K562 (cell line): ENCODE results near the gene PGS1. TPM values are rescaled to one million over a fixed set of nuclear protein-coding genes. Genes with fewer than 3 reads are reported as not detected.

ENCODE experiments used
- ATAC-seq: fragments of 200-7000 bp; cut with Tn5 transposase; 3 replicates; pipeline ENCODE4 v1.9.1; 2020; ENCODE audit warnings: moderate library complexity
- BruUV-seq: library from RNA; stranded (reverse); fragments of 400-500 nt; replicated peaks from 2 replicates; lab custom pipeline; 2021; lab: Mats Ljungman, UMichigan
- CTCF ChIA-PET: fragments of 300-600 bp; formaldehyde crosslinking; extraction: SDS; loops from one replicate; lab custom pipeline; 2021; ENCODE audit warnings: low intra/inter-chr PET ratio; lab: Yijun Ruan, JAX
- POLR2A ChIA-PET: fragments of 300-600, 350-650 bp; sonication (Branson Sonifier 250); formaldehyde crosslinking; extraction: SDS; loops from one replicate; lab custom pipeline; 2021; ENCODE audit warnings: antibody characterized with exemption, inconsistent platforms; lab: Yijun Ruan, JAX
- DNase-seq, 4 experiments: peaks; one replicate each; pipeline versions ENCODE4 v3.0.0 to v3.0.0-alpha.2; 2011 to 2018; ENCODE audit warnings: low spot score in 3 of 4, mixed read lengths in 3 of 4; ENCODE audit errors: extremely low read depth in 1 of 4
- FAIRE-seq: peaks from 2 replicates; lab custom pipeline; 2011; peaks lifted over from hg19 to GRCh38; lab: Jason Lieb, UNC
- H2AFZ ChIP-seq: 2 replicates; pipeline ENCODE4 v1.6.0; 2011; ENCODE audit warnings: low read depth, low read length, control low read depth, inconsistent platforms
- H3K27ac ChIP-seq: fragments of 200-600 bp; 3 replicates; pipeline ENCODE4 v1.8.0; 2011; ENCODE audit warnings: low read depth, mild to moderate bottlenecking, control low read depth, inconsistent platforms, low read length, moderate library complexity, mixed read lengths; ENCODE audit errors: extremely low read depth
- H3K27me3 ChIP-seq, 2 experiments: fragments of 300-600 bp in 1 of 2; 2 replicates in 1 of 2; 3 replicates in 1 of 2; pipeline versions ENCODE4 v1.6.0 to v1.8.0; 2011; ENCODE audit warnings: inconsistent platforms in 2 of 2, low read length in 2 of 2, mild to moderate bottlenecking in 1 of 2, mixed read lengths in 1 of 2, moderate library complexity in 1 of 2; ENCODE audit not compliant: control insufficient read depth in 2 of 2, insufficient read depth in 2 of 2
- H3K36me3 ChIP-seq: fragments of 300-600 bp; 3 replicates; pipeline ENCODE4 v1.8.0; 2011; ENCODE audit warnings: mild to moderate bottlenecking, low read length, inconsistent platforms; ENCODE audit not compliant: control insufficient read depth, insufficient read depth
- H3K4me1 ChIP-seq, 2 experiments: fragments of 200-600 bp in 1 of 2; replicated peaks in 1 of 2; 2 replicates in 1 of 2; 3 replicates in 1 of 2; pipeline versions ENCODE4 v1.5.1 to v1.8.0; 2011; ENCODE audit warnings: inconsistent platforms in 2 of 2, low read length in 2 of 2, mild to moderate bottlenecking in 1 of 2, mixed read lengths in 1 of 2, moderate library complexity in 1 of 2; ENCODE audit not compliant: control insufficient read depth in 2 of 2, insufficient read depth in 2 of 2
- H3K4me2 ChIP-seq: 2 replicates; pipeline ENCODE4 v1.6.1; 2011; ENCODE audit warnings: low read length, control low read depth, inconsistent platforms, mixed read lengths; ENCODE audit not compliant: insufficient read depth
- H3K4me3 ChIP-seq: fragments of 200-600 bp; sonication (generic), shearing (Covaris generic); 2 replicates; pipeline ENCODE4 v1.5.1; 2016; ENCODE audit warnings: control low read depth, inconsistent platforms
- H3K79me2 ChIP-seq: fragments of 200-600 bp; 3 replicates; pipeline ENCODE4 v1.8.0; 2011; ENCODE audit warnings: low read length, inconsistent platforms; ENCODE audit not compliant: control insufficient read depth, insufficient read depth
- H3K9ac ChIP-seq, 2 experiments: 2 replicates each; pipeline versions ENCODE4 v1.6.0 to v1.6.1; 2011; ENCODE audit warnings: low read depth in 2 of 2, low read length in 2 of 2, control low read depth in 1 of 2, inconsistent platforms in 1 of 2, mild to moderate bottlenecking in 1 of 2, mixed read lengths in 1 of 2; ENCODE audit not compliant: insufficient read depth in 1 of 2
- H3K9me1 ChIP-seq: one replicate; pipeline ENCODE4 v1.6.0; 2011; ENCODE audit warnings: inconsistent platforms, mild to moderate bottlenecking, low read length, moderate library complexity; ENCODE audit not compliant: control insufficient read depth, insufficient read depth
- H3K9me3 ChIP-seq: replicated peaks from 2 replicates; pipeline ENCODE4 v1.5.1; 2011; ENCODE audit warnings: low read depth, low read length, inconsistent platforms; ENCODE audit not compliant: control insufficient read depth, insufficient read depth
- H4K20me1 ChIP-seq: replicated peaks from 2 replicates; pipeline ENCODE4 v1.6.1; 2011; ENCODE audit warnings: low read length, inconsistent platforms, mixed read lengths; ENCODE audit not compliant: control insufficient read depth, insufficient read depth
- HCFC1 ChIP-seq: IDR thresholded peaks from 2 replicates; pipeline ENCODE4 v1.6.1; 2012; ENCODE audit warnings: low read depth, low read length, improper control_type of control experiment
- WGBS: fragments of 100-300 bp; shearing (Covaris generic); methylation state at CpG from one replicate; pipeline ENCODE4 v1.1.6; 2016; ENCODE audit warnings: low coverage, mixed read lengths; ENCODE audit not compliant: insufficient coverage; ENCODE audit errors: missing lambda C conversion rate; 5-methylcytosine and 5-hydroxymethylcytosine counted together
- in situ Hi-C: fragments of 300-500 bp; cut with MboI; formaldehyde crosslinking; loops from 4 replicates; pipeline ENCODE4 v1.15.0; 2018; ENCODE audit warnings: inconsistent platforms, mixed read lengths
- intact Hi-C: fragments of 100-400 bp; cut with micrococcal nuclease; formaldehyde crosslinking; loops from 2 replicates; pipeline ENCODE4 v1.14.2; 2022
- polyA plus RNA-seq, 8 experiments: library from polyadenylated mRNA; depleted of rRNA in 4 of 8; stranded (reverse) in 5 of 8; unstranded in 3 of 8; fragments of >200 nt; fragmentation: Nextera tagmentation in 2 of 8; fragmentation: Illumina TruSeq in 1 of 8; extraction: Ambion mirVana in 2 of 8; extraction: Trizol in 1 of 8; gene quantifications; 2 replicates each; pipeline versions ENCODE4 v1.2.1 to v1.2.3, GENCODE V29; 2011 to 2014; ENCODE audit warnings: inconsistent platforms in 1 of 8, missing spikeins in 1 of 8
- total RNA-seq, 7 experiments: library from RNA; depleted of rRNA in 6 of 7; stranded (reverse); fragments of >200 nt in 6 of 7; fragmentation: Illumina TruSeq in 2 of 7; extraction: Trizol in 2 of 7; gene quantifications; 2 replicates each; pipeline versions ENCODE4 v1.2.1 to v1.2.3, GENCODE V29; 2011 to 2021; ENCODE audit warnings: low replicate concordance in 1 of 7
- TF ChIP-seq, protein P1 (sequence below), 2 experiments: fragments of 250-450 bp in 1 of 2; fragments of 450-650 bp in 1 of 2; sonication (Bioruptor Pico) in 1 of 2; IDR thresholded peaks; 2 replicates each; pipeline versions ENCODE4 v1.6.1 to v1.8.0; 2016 to 2021; ENCODE audit warnings: mild to moderate bottlenecking in 2 of 2, moderate library complexity in 2 of 2, missing compliant biosample characterization in 1 of 2, missing genetic modification characterization in 1 of 2

Gene PGS1
- total and polyA plus RNA-seq, 9 of the 15 experiments (the other 6 are each of a cell fraction or from before 2014, with no cell fraction given), result 1.3 to 39.4 (median 22.3) TPM

DNA sequence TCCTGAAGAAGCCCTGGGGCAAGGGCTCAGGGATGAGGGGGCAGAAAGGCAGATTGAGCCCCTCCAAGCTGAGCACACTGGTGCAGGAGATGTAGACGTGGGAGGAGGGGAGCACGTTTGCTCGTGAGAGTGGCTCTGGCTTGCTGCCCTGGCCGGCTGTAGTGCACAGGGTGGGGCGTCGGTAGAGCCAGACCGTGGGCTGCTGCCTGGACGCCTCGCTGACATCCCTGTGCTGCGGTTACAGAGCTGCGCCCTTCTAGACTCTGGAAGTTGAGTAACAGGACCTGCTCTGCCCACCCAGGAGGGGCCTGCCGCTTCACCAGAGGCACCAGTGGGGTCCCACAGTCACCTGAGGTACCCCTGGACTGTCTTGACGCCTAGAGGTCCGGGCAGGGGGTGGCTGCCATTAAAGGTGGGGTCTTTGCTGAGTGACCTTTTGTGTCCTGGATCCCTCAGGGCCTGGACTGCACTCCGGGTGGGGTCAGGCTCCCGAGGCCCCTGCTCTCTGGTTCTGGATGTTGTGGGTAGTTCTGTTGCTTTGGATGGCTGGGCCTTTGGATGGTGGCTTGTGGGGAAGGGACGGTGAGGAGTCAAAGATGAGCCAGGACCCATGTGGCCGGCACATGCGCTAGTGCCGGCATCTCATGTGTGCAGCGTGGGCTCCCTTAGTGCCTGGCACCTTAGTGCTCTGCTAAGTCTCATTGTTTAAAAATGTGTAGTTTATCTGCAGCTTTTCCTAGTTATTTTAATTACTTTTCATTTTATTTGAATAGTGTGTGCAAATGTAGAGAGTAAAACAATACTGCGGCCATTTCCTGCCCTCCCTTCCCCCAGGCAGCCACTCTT is 41.7 kb downstream of the PGS1 start:
- in situ Hi-C loops (no loop called here), intact Hi-C loops (no loop called here)
- no TSS peak for BruUV-seq
- Histone ChIP-seq H3K4me3 (no peak overlapping the region), H3K27ac (no peak overlapping the region), H2AFZ (no peak overlapping the region), H3K9me1 (no peaks in the 10 kb centered on the region), H3K9ac (peak overlapping the region in 1 of 2 experiments; percentile 43; a peak in 1 of 4 replicates), H3K9me3 (no peaks in the 10 kb centered on the region), H3K27me3 (no peaks in the 10 kb centered on the region), H3K79me2 (no peaks in the 10 kb centered on the region), H3K36me3 (peaks cover 79% of the 10 kb centered on the region), H3K4me1 (peaks cover 13 to 22% of the 10 kb centered on the region in 2 experiments), H4K20me1 (no peaks in the 10 kb centered on the region), H3K4me2 (no peak overlapping the region)
- FAIRE-seq (no peak), DNase-seq (no peak), ATAC-seq (no peak)
- POLR2A ChIA-PET, result no interaction called here
- CTCF ChIA-PET, result interaction anchor here (1.4 to 2.3 kb wide), 2 partner anchors 169 to 170 kb away, joined by 5 to 37 read pairs; no protein-coding TSS in a partner anchor
- 91% methylated on average over 21 of the region's 22 CpGs for WGBS
- no peak for TF ChIP-seq HCFC1

DNA sequence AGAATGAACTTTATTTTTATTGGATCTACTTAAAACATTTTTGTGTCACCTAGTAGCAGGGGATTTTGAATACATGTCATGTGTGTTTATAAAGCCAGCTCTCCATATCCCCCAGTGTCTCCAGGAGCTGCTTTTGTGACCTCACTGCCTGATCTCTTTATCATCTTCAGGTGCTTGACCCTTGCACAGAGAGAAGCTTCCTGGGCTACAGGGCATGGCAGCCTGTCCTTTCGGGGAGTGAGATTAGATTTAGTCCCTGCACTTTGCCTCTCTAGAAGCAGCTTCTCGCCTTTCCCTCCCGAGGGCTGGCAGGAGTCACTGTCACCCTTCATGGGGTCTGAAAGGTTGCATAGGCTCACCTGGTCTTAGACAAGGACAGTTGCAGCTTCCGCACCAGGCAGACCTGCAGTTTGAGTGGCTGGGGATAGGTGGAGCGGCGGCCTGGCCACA is 42.7 kb downstream of the PGS1 start:
- 61% methylated on average over 4 of the region's 6 CpGs for WGBS
- Histone ChIP-seq H3K4me3 (no peak overlapping the region), H3K9me3 (no peaks in the 10 kb centered on the region), H3K27ac (no peak overlapping the region), H3K79me2 (no peaks in the 10 kb centered on the region), H3K36me3 (peaks cover 81% of the 10 kb centered on the region), H3K4me1 (peaks cover 13 to 22% of the 10 kb centered on the region in 2 experiments), H4K20me1 (no peaks in the 10 kb centered on the region), H3K9me1 (no peaks in the 10 kb centered on the region), H3K27me3 (no peaks in the 10 kb centered on the region), H3K4me2 (peak overlapping the region; percentile 39; the same call in 1 of the 2 replicates), H3K9ac (peak overlapping the region in 1 of 2 experiments; percentile 82; a peak in 2 of 4 replicates), H2AFZ (no peak overlapping the region)
- BruUV-seq, result no TSS peak
- intact Hi-C loops, result no loop called here
- in situ Hi-C loops, result no loop called here
- FAIRE-seq, result no peak
- ChIA-PET POLR2A (interaction anchor here (0.6 to 1.6 kb wide), 3 partner anchors 32 to 196 kb away, joined by 3 to 4 read pairs (median 3); no protein-coding TSS in a partner anchor), CTCF (interaction anchor here (1.7 to 2.3 kb wide), 2 partner anchors 61 to 170 kb away, joined by 12 to 37 read pairs; partner anchors contain the start of gene SOCS3)
- no peak for DNase-seq
- ATAC-seq, result peak; percentile 11
- TF ChIP-seq, protein P1, sequence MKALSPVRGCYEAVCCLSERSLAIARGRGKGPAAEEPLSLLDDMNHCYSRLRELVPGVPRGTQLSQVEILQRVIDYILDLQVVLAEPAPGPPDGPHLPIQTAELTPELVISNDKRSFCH (CRISPR knock-in tag; IDR thresholded peaks at IDR 0.05), result no peak
- TF ChIP-seq, protein P1 (tag; IDR thresholded peaks at IDR 0.05), result no peak
